NCI-H1417 (cell line): Measurements from ENCODE around the gene MICALL1.
"Not testable (repeated sequence)": the region's sequence is repeated elsewhere in the genome, so short reads cannot be mapped to it uniquely, and the experiment has no call there.

Experiments
- DNase-seq, 3 experiments: peaks; one replicate each; lab custom pipeline; 2025; lab: John Stamatoyannopoulos, UW

MICALL1 gene

GRCh38 chr22:37930270-37930951, 24.3 kb downstream of the MICALL1 start:
- no peak for DNase-seq

- DNase-seq: no peak
These were observed 24.9 kb downstream of the MICALL1 start for GRCh38 chr22:37930952-37931440.

DNA sequence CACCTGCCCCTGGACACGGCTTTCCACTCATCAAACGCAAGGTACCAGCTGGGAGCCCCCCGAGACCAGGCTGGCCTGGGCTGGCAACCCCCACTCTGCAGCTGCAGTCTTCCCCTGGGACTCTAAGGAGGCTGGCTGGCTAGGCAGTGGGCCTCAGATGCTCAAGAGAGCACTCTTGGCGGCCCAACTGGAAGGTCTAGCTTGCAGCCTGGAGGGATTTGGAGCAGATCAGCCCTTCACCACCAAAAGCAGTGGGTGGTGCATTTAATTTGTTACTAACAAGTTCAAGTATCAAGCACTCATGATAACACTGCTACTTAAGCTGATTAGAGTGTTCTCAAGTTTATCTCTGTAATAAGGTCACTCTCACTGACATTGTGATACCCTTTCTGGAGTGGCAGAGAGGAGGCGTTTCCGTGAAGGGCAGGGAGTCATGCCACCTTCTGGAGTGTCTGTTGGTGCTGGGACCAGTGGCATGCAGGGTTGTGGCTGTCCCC, 25.8 kb downstream of the MICALL1 start:
- no peak for DNase-seq

DNA sequence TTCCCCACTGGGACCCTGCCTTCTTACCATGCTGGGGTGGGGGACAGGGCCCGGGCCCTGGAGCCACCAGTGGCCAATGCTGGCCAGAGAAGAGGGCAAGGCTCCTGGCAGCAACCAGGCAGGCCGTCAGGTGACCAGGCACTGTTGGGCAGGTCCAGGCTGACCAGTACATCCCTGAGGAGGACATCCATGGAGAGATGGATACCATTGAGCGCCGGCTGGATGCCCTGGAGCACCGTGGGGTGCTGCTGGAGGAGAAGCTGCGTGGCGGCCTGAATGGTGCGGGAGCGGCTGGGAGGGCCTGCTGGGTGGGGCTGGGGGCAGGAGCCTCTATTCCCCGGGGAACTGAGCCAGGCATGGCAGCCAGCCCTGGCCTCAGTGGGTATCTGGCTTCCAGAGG, 26.3 kb downstream of the MICALL1 start:
- DNase-seq: no peak

- DNase-seq: no peak
These were observed 26.9 kb downstream of the MICALL1 start for GRCh38 chr22:37932821-37933578.

DNA sequence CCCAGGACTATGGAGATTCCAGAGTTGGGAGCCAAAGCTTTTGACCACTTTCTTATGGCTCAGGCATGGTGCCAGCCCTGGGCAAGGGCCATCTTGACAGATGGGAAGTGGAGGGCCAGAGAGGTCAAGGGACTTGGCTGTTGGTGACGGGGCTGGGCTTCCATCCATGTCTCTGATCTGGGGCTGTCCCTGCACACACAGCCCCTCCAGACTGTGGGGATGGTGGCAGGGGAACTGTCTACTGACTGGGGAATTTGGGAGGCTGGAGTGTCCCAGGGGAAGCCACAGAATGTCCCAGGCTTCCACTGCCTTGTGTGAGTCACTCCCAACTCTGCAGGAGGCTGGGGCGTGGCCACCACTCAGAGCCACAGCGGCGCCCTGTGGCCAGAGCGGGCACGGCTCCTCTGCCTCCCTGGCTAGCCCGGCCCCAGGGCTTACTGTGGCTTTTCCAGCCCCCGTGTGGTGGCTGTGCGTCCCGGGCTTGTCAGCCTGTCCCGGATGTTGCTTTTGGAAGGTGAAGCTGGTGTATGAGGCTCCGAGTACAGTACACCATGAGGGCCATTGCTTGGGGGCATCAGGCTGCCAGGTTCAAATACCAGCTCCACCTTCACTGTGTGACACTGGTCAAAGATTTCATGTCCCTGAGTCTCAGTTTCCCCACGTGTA, 27.7 kb downstream of the MICALL1 start:
- DNase-seq: peak in 2 of 3 experiments; percentile 8 to 48

- DNase-seq: no peak
These were observed 34.7 kb downstream of the MICALL1 start for GRCh38 chr22:37940698-37941376.

- DNase-seq: no peak
These were observed 36.0 kb downstream of the MICALL1 start for GRCh38 chr22:37942133-37942532.

GRCh38 chr22:37943136-37943824, 37.2 kb downstream of the MICALL1 start:
- peak in 1 of 3 experiments; percentile 2 for DNase-seq

GRCh38 chr22:37943825-37944198, 37.7 kb downstream of the MICALL1 start:
- DNase-seq: no peak

- DNase-seq: not testable (repeated sequence)
These were observed 38.3 kb downstream of the MICALL1 start for GRCh38 chr22:37944423-37944822.

- not testable (repeated sequence) for DNase-seq
These were observed 41.2 kb downstream of the MICALL1 start for GRCh38 chr22:37947142-37947795.

DNA sequence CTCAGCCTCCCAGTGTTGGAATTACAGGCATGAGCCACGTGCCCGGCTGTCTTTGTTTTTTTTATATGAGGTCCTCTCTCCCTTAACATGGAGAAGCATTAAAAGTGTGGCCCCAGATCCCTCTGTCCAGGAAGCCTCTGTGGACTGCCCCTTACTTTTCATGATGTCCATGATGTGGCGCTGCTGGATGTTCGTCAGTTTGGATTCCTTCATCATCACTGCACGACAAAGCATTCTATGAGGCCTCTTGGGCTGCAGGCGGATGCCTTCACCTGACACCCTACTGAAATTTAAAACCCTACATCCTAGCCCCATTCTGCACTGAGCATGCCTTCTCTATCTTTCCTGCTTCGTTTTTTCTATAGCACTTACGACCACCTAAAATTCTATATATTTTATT, 45.2 kb downstream of the MICALL1 start:
- no peak for DNase-seq

GRCh38 chr22:37952629-37953028, 46.5 kb downstream of the MICALL1 start:
- not testable (repeated sequence) for DNase-seq

DNA sequence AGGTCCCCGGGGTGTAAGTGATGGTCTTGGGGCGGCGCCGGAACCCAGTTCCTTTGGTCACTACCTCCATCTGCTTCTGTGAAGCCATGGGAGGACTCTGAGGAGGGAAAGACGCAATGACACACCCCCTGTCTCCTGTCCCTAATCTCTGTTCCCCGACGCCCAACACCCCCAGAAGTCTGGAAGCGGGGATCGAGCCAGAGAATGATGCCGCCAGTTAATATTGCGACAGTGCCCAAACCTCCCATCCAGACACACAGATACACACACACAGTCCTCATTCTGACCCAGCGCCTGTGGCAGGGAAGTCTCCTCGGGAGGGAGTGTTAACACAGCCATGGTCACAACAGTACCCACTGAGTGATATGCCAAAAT, 47.0 kb downstream of the MICALL1 start:
- DNase-seq: no peak

DNA sequence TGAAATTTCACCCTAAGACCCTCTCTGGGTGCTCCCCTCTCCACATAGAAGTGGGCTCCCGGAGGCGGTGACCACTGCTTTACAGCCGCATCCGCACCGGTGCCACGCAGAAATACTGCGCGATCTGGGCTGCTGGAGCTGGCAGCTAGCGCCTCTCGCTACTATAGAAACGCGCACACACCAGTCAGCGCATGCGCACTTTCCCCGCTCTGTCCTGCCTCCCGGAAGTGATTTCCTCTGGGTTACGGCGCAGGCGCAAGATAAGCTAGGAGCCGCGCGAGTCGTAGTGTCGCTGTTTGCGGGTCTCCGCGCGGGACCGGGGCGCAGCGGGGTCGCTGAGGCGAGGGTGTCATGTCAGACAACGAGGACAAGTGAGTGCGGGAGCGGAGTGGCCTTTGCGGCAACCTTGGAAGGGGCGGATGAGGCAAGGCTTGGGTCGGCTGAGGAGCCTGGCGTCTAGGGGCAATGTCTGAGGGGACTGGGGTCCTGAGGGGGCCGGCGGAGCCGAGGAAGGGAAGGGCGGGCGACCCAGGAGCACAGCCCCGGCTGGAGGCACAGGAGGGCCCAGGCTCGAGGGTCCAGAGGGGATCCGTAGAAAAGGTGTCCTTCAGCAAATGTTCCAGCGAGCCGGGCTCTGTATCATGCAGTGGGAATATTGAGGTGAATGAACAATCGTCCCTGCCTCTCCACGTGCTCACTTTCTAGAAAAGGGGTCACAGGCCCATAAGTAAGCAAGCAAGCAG, 47.5 kb downstream of the MICALL1 start, which contains the start of the genes C22orf23 and POLR2F:
Gene C22orf23, minus strand, starts transcription at position 165 of the 743 bp plus-strand sequence. CDS start 452 bp downstream, outside the sequence.
Gene POLR2F, plus strand, starts transcription at position 263 of the 743 bp plus-strand sequence. Its CDS starts 89 bp downstream, at position 352.
- DNase-seq: peak; percentile 85 to 95 (median 91)

DNA sequence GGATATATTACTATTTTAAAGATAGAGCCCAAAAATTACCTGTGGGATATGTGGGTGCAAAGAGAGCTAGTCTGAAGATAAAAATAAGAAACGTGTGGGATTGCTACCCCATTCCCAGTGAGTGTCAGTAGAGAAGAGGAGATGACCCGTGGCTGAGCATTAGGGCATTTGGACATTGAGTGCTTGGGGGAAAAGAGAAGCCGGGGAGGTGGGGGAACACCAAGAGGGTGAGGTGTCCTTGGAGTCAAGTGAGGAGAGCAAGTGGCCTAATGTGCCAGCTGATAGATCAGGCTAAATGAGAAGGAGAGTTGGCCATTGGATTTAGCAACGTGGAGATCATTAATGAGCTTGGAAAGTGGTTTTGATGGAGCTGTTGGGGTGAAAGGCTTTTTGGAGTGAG, 48.6 kb downstream of the MICALL1 start:
- DNase-seq: no peak

- not testable (repeated sequence) for DNase-seq
These were observed 49.8 kb downstream of the MICALL1 start for GRCh38 chr22:37955825-37956397.

- DNase-seq: no peak
These were observed 51.1 kb downstream of the MICALL1 start for GRCh38 chr22:37957232-37957631.
